Esophagus muscularis mucosa (tissue), 4 donors: ENCODE data around the gene ZSCAN18. TPM values are rescaled to one million over a fixed set of nuclear protein-coding genes. Genes with fewer than 3 reads are reported as not detected.

Source experiments
- DNase-seq: peaks from one replicate; pipeline ENCODE4 v3.0.0-alpha.2; 2017; ENCODE audit errors: extremely low spot score
- H3K27ac ChIP-seq, 4 donors: fragments of 200-600 bp; sonication (generic); replicated peaks in 1 of 4; 1 replicate in 3 of 4; 2 replicates in 1 of 4; pipeline ENCODE4 v1.5.1; 2016 to 2019; ENCODE audit warnings: mild to moderate bottlenecking in 1 of 4
- H3K27me3 ChIP-seq, 4 donors: fragments of 200-600 bp; sonication (generic); one replicate each; pipeline versions ENCODE4 v1.5.1 to v1.6.0; 2016 to 2019
- H3K36me3 ChIP-seq, 4 donors: fragments of 200-600 bp; sonication (generic); one replicate each; pipeline ENCODE4 v1.5.1; 2016 to 2019
- H3K4me1 ChIP-seq, 4 donors: fragments of 200-600 bp; sonication (generic); one replicate each; pipeline ENCODE4 v1.5.1; 2016 to 2019
- H3K4me3 ChIP-seq, 4 donors: fragments of 200-600 bp; sonication (generic); 1 replicate in 2 of 4; 2 replicates in 2 of 4; pipeline ENCODE4 v1.5.1; 2016 to 2019; ENCODE audit warnings: mild to moderate bottlenecking in 4 of 4, moderate library complexity in 1 of 4
- H3K9me3 ChIP-seq, 4 donors: fragments of 200-600 bp; sonication (generic); 1 replicate in 3 of 4; 2 replicates in 1 of 4; pipeline ENCODE4 v1.5.1; 2016 to 2019
- CTCF ChIP-seq, 3 experiments: fragments of 200-600 bp in 2 of 3; fragments of 450-650 bp in 1 of 3; sonication (generic) in 2 of 3; IDR thresholded peaks; one replicate each; pipeline ENCODE4 v1.5.1; 2017 to 2019; ENCODE audit warnings: antibody characterized with exemption in 3 of 3, mild to moderate bottlenecking in 2 of 3, moderate library complexity in 1 of 3
- EP300 ChIP-seq: sonication (generic); formaldehyde crosslinking; IDR thresholded peaks from one replicate; pipeline ENCODE4 v1.6.1; 2017; ENCODE audit warnings: antibody characterized with exemption
- POLR2A ChIP-seq: fragments of 450-650 bp; IDR thresholded peaks from one replicate; pipeline ENCODE4 v1.6.1; 2017; ENCODE audit warnings: antibody characterized with exemption, moderate library complexity, mild to moderate bottlenecking, low read depth
- POLR2AphosphoS5 ChIP-seq, 2 donors: sonication (generic); formaldehyde crosslinking; IDR thresholded peaks; one replicate each; pipeline ENCODE4 v1.6.1; 2017; ENCODE audit warnings: antibody characterized with exemption in 2 of 2
- WGBS: methylation state at CpG from one replicate; pipeline ENCODE4 v1.1.5; 2018; 5-methylcytosine and 5-hydroxymethylcytosine counted together
- intact Hi-C: fragments of 100-400 bp; cut with DNase I; formaldehyde crosslinking; loops from one replicate; pipeline ENCODE4 v1.15.1; 2023
- total RNA-seq, 4 donors: library from RNA; depleted of rRNA; stranded (reverse); fragments of >200 nt; gene quantifications; one replicate each; pipeline versions ENCODE4 v1.1.0 to v1.2.1, GENCODE V29; 2016

Gene ZSCAN18
- total RNA-seq, 4 donors from 2014 or later, result 93.0 to 141 (median 124) TPM

GRCh38 chr19:58117841-58118575 is 20.0 kb upstream of the ZSCAN18 start:
- H3K4me3 ChIP-seq, result peak overlapping the region in 3 of 4 donors; percentile 3 to 15 (median 9)
- H3K27me3 ChIP-seq, result peaks cover 0 to 18% (median 8%) of the 10 kb centered on the region in 4 donors
- H3K36me3 ChIP-seq, result peaks cover 0 to 3% (median 0%) of the 10 kb centered on the region in 4 donors
- no peak for DNase-seq
- no peak for TF ChIP-seq EP300
- no peak for TF ChIP-seq POLR2AphosphoS5 (IDR thresholded peaks at IDR 0.05)
- TF ChIP-seq POLR2A, result no peak
- TF ChIP-seq CTCF (IDR thresholded peaks at IDR 0.05), result no peak
- H3K27ac ChIP-seq, result no peak overlapping the region
- 10% methylated on average over 17 of the region's 77 CpGs for WGBS
- peaks cover 0 to 99% (median 94%) of the 10 kb centered on the region in 4 donors for H3K9me3 ChIP-seq
- no peaks in the 10 kb centered on the region for H3K4me1 ChIP-seq
- intact Hi-C loops, result no loop called here

GRCh38 chr19:58108546-58108817 is 10.5 kb upstream of the ZSCAN18 start:
- no peaks in the 10 kb centered on the region for H3K4me1 ChIP-seq
- H3K27ac ChIP-seq, result no peak overlapping the region
- H3K36me3 ChIP-seq, result no peaks in the 10 kb centered on the region
- H3K27me3 ChIP-seq, result no peaks in the 10 kb centered on the region
- H3K4me3 ChIP-seq, result no peak overlapping the region
- DNase-seq, result no peak
- intact Hi-C loops, result no loop called here
- WGBS, result 92% methylated on average over 3 of the region's 3 CpGs
- TF ChIP-seq CTCF (IDR thresholded peaks at IDR 0.05), result no peak
- peaks cover 8 to 97% (median 94%) of the 10 kb centered on the region in 4 donors for H3K9me3 ChIP-seq

- WGBS, result 91% methylated on average over 6 of the region's 7 CpGs
- intact Hi-C loops, result no loop called here
- no peak for TF ChIP-seq CTCF (IDR thresholded peaks at IDR 0.05)
- no peak for TF ChIP-seq EP300
- no peak for TF ChIP-seq POLR2AphosphoS5 (IDR thresholded peaks at IDR 0.05)
- TF ChIP-seq POLR2A, result no peak
- Histone ChIP-seq H3K27ac (no peak overlapping the region), H3K9me3 (peaks cover 8 to 97% (median 92%) of the 10 kb centered on the region in 4 donors), H3K27me3 (no peaks in the 10 kb centered on the region), H3K4me1 (no peaks in the 10 kb centered on the region), H3K4me3 (no peak overlapping the region), H3K36me3 (no peaks in the 10 kb centered on the region)
- no peak for DNase-seq
These were observed 9.9 kb upstream of the ZSCAN18 start for GRCh38 chr19:58107778-58108545.

GRCh38 chr19:58098682-58098998 is 609 bp upstream of the ZSCAN18 start:
- peaks cover 0 to 28% (median 15%) of the 10 kb centered on the region in 4 donors for H3K9me3 ChIP-seq
- no peaks in the 10 kb centered on the region for H3K27me3 ChIP-seq
- H3K4me3 ChIP-seq, result peak overlapping the region; percentile 70 to 97 (median 76)
- 13% methylated on average over 2 of the region's 2 CpGs for WGBS
- peaks cover 19 to 29% (median 27%) of the 10 kb centered on the region in 4 donors for H3K4me1 ChIP-seq
- peaks cover 0 to 16% (median 3%) of the 10 kb centered on the region in 4 donors for H3K36me3 ChIP-seq
- intact Hi-C loops, result loop anchor here (10.0 kb wide), 1 partner anchor 84 kb away; no protein-coding TSS in a partner anchor
- no peak for TF ChIP-seq POLR2A
- no peak for DNase-seq
- H3K27ac ChIP-seq, result peak overlapping the region; percentile 91 to 96 (median 94)

- TF ChIP-seq POLR2A, result no peak
- TF ChIP-seq CTCF (IDR thresholded peaks at IDR 0.05), result no peak
- no peak for TF ChIP-seq POLR2AphosphoS5 (IDR thresholded peaks at IDR 0.05)
- no peak for TF ChIP-seq EP300
- Histone ChIP-seq H3K4me1 (peaks cover 19 to 29% (median 27%) of the 10 kb centered on the region in 4 donors), H3K9me3 (peaks cover 0 to 24% (median 13%) of the 10 kb centered on the region in 4 donors), H3K27ac (peak overlapping the region; percentile 91 to 96 (median 94)), H3K36me3 (peaks cover 0 to 23% (median 3%) of the 10 kb centered on the region in 4 donors), H3K27me3 (no peaks in the 10 kb centered on the region), H3K4me3 (peak overlapping the region; percentile 70 to 97 (median 76))
- 28% methylated on average over 8 of the region's 8 CpGs for WGBS
- DNase-seq, result no peak
- intact Hi-C loops, result loop anchor here (10.0 kb wide), 1 partner anchor 83 kb away; no protein-coding TSS in a partner anchor
These were observed 682 bp downstream of the ZSCAN18 start for GRCh38 chr19:58097349-58097748.
